Muscle of arm (tissue), 12 donors: Measurements from ENCODE around the gene SRCIN1. TPM values are rescaled to one million over a fixed set of nuclear protein-coding genes. Genes with fewer than 3 reads are reported as not detected.

Experiments
- DNase-seq: peaks from one replicate; pipeline ENCODE4 v3.0.0-alpha.2; 2013
- polyA plus RNA-seq, 12 donors: library from polyadenylated mRNA; unstranded; fragments of 120-200 nt; gene quantifications; one replicate each; pipeline ENCODE4 v1.2.1, GENCODE V29; 2013; ENCODE audit not compliant: insufficient read length in 12 of 12

Gene SRCIN1
- polyA plus RNA-seq, 12 donors: 0.69 to 18.7 (median 0.90) TPM; not detected in 1

- no peak for DNase-seq
Measured at GRCh38 chr17:38562215-38562569, 43.6 kb downstream of the SRCIN1 start.

- no peak for DNase-seq
Measured at GRCh38 chr17:38561416-38562214, 44.1 kb downstream of the SRCIN1 start.

- DNase-seq: peak; percentile 40
Measured at GRCh38 chr17:38560503-38561318, 45.0 kb downstream of the SRCIN1 start.

- DNase-seq: no peak
Measured at GRCh38 chr17:38559880-38560230, 45.9 kb downstream of the SRCIN1 start.

GRCh38 chr17:38559051-38559879 lies 46.5 kb downstream of the SRCIN1 start:
- DNase-seq: peak; percentile 35

GRCh38 chr17:38558728-38559050 lies 47.1 kb downstream of the SRCIN1 start:
- no peak for DNase-seq

- DNase-seq: peak; percentile 87
Measured at GRCh38 chr17:38557836-38558727, 47.7 kb downstream of the SRCIN1 start.

- no peak for DNase-seq
Measured at GRCh38 chr17:38557396-38557795, 48.4 kb downstream of the SRCIN1 start.

- DNase-seq: no peak
Measured at GRCh38 chr17:38556239-38556638, 49.5 kb downstream of the SRCIN1 start.

- no peak for DNase-seq
Measured at GRCh38 chr17:38554430-38555350, 51.1 kb downstream of the SRCIN1 start.

GRCh38 chr17:38552343-38552742 lies 53.4 kb downstream of the SRCIN1 start:
- no peak for DNase-seq

GRCh38 chr17:38551121-38551520 lies 54.6 kb downstream of the SRCIN1 start:
- no peak for DNase-seq

- DNase-seq: no peak
Measured at GRCh38 chr17:38550661-38551060, 55.1 kb downstream of the SRCIN1 start.

GRCh38 chr17:38549285-38549684 lies 56.5 kb downstream of the SRCIN1 start:
- no peak for DNase-seq

GRCh38 chr17:38547444-38547843 lies 58.3 kb downstream of the SRCIN1 start:
- no peak for DNase-seq

GRCh38 chr17:38546396-38546795 lies 59.4 kb downstream of the SRCIN1 start:
- no peak for DNase-seq

GRCh38 chr17:38545531-38546225 lies 60.1 kb downstream of the SRCIN1 start:
- DNase-seq: no peak

GRCh38 chr17:38544839-38545209 lies 60.9 kb downstream of the SRCIN1 start:
- no peak for DNase-seq

- DNase-seq: no peak
Measured at GRCh38 chr17:38544175-38544838, 61.4 kb downstream of the SRCIN1 start.
